T-helper 2 cell treated with Interferon-gamma antibody and Interleukin-4, amounts not matched to agents 100 ng/mL and 5 ng/mL, for 36 hours (primary cell): Measurements from ENCODE around the gene ELOVL3. TPM values are rescaled to one million over a fixed set of nuclear protein-coding genes. Genes with fewer than 3 reads are reported as not detected.
"Not testable (repeated sequence)": the region's sequence is repeated elsewhere in the genome, so short reads cannot be mapped to it uniquely, and the experiment has no call there.

Experiments used
- intact Hi-C: fragments of 100-400 bp; cut with micrococcal nuclease; formaldehyde crosslinking; loops from one replicate; pipeline ENCODE4 v1.15.1; 2023
- total RNA-seq: library from RNA; stranded (reverse); gene quantifications from 2 replicates; pipeline ENCODE4 v1.2.3, GENCODE V29; 2022

The ELOVL3 gene
- not detected in 2 replicates for total RNA-seq

DNA sequence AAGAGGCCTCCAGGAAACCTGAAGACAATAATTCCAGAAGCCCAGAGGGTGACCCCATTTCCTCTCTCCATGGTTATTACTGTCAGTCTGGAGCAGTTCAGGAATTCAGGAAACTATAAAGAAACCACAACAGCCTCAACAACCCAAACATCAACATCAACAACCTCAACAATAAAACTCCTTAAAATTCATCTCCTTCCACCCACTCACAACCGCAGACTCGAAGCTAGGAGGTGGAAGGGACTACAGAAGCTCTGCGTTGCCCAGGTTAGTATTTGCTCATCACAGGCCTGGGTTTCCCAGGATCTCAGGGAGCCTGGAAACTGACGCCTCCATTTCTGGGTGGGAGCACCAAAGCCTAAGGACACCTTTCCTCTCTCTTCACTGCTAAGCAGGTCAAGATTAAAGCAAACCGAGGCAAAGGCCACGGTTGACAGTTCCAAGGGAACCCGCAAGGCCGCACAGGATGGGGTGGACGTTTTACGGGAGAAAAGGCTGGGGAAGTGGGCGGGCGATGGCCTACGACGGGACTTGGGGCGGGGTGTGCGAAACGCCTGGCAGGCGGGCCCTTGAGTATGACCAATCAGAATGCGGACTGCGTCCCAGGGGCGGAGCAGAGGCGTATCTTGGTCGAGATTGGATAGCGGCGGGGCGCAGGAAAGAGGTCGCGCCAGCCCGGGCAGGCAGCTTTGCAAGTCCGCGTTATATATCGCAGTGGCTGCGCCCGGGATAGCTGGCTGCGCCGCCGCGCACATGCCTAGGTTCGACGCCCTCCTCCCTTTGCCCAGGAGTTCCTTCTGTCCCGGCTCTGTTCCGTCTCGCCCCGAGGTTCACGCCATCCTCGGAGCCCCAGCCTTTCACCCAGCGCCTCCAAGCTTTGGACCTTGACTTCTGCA lies at the start of gene ELOVL3:
Gene ELOVL3, plus strand, starts transcription at position 654 of the 896 bp plus-strand sequence. CDS start 250 bp downstream, outside the sequence.
- intact Hi-C loops = loop anchor here (5.0 kb wide), 2 partner anchors 39 to 276 kb away; partner anchors contain the start of genes ACTR1A and SUFU

GRCh38 chr10:102184606-102185005 lies 41.5 kb upstream of the ELOVL3 start:
- intact Hi-C loops = loop anchor here (5.0 kb wide), 1 partner anchor 43 kb away; the partner anchor contains the start of gene ELOVL3

DNA sequence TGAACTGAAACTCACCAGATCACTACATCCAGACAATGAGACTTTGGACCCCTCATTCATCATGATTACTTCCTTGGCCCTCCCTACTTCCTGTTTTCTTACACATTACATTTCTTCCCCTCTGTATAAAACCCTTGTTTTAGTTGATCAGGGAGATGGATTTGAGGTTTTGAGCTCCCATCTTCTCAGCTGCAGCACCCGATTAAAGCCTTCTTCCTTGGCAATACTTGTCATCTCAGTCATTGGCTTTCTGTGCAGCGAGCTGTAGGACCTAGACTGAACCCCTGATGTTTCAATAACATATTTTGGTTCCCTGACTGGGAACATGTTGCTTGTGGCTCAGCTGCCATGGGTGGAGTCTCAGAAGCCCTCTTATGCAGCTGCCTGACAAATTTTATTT lies 40.8 kb upstream of the ELOVL3 start:
- intact Hi-C loops = loop anchor here (5.0 kb wide), 1 partner anchor 42 kb away; the partner anchor contains the start of gene ELOVL3

GRCh38 chr10:102185811-102186527 lies 40.1 kb upstream of the ELOVL3 start:
- intact Hi-C loops = loop anchor here (5.0 kb wide), 1 partner anchor 41 kb away; the partner anchor contains the start of gene ELOVL3

DNA sequence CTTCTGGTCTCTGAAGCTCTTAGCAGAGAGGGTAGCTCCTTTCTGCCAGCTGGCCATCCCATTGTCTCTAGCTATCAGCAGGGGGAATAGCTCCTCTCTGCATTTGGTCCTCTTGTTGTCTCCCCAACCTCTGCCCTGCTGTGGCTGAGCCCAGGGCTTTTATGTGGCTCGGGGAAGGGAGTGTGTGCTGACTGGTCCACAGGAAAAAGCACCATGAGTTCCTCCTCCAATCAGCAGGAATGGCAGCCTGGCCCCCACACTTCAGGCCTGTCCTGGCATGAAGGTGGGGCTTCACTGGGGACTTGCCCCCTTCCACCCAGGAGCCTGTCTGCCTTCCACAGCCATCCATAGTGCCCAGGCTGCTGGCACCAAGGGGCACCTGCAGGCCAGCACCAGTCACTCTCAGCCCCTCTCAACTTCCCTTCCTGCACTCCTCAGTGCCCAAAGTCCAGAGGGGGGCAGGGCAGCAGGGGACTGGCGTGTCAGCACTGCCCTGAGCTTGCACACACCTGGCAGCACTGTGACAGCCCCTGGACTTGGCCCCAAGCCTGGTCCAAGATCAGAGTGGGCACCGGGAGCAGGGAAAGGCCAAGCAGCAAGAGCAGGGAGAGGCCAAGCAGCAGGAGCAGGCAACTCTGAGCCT lies 37.7 kb upstream of the ELOVL3 start:
- intact Hi-C loops = loop anchor here (5.0 kb wide), 1 partner anchor 39 kb away; the partner anchor contains the start of gene ELOVL3

- intact Hi-C loops = loop anchor here (5.0 kb wide), 1 partner anchor 38 kb away; the partner anchor contains the start of gene ELOVL3
Observed at GRCh38 chr10:102188941-102189898, 36.9 kb upstream of the ELOVL3 start.

- intact Hi-C loops = no loop called here
Observed at GRCh38 chr10:102191956-102192355, 34.1 kb upstream of the ELOVL3 start.

DNA sequence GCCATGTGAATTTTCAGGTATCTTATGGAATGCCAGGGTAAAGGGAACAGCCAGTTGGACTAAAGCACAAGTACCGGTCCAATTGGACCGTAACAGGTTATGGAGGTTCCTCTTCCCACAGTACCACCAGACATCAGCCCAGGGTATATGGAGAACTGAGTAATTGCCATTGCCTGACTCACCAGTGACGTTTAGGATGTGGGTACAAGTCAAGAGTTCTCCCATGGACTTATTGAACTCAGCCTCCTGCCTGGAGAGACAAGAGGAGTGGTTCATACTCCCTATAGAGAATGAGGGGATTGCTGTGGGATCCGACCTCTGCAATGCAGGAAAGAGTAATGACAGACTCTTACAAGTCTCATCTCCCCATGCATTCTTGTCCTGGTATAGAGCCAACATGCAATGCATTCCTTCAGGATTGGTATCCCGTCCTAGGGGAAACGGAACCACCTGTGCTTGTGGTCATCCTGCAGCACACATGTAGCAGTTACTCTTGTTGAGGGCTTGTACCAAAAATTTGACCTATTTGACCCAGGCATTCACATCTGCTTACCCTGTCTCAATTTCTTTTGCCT lies 30.7 kb upstream of the ELOVL3 start:
- intact Hi-C loops = no loop called here

- intact Hi-C loops = no loop called here
Observed at GRCh38 chr10:102196893-102197292, 29.2 kb upstream of the ELOVL3 start.

GRCh38 chr10:102198027-102198426 lies 28.1 kb upstream of the ELOVL3 start:
- intact Hi-C loops = no loop called here

DNA sequence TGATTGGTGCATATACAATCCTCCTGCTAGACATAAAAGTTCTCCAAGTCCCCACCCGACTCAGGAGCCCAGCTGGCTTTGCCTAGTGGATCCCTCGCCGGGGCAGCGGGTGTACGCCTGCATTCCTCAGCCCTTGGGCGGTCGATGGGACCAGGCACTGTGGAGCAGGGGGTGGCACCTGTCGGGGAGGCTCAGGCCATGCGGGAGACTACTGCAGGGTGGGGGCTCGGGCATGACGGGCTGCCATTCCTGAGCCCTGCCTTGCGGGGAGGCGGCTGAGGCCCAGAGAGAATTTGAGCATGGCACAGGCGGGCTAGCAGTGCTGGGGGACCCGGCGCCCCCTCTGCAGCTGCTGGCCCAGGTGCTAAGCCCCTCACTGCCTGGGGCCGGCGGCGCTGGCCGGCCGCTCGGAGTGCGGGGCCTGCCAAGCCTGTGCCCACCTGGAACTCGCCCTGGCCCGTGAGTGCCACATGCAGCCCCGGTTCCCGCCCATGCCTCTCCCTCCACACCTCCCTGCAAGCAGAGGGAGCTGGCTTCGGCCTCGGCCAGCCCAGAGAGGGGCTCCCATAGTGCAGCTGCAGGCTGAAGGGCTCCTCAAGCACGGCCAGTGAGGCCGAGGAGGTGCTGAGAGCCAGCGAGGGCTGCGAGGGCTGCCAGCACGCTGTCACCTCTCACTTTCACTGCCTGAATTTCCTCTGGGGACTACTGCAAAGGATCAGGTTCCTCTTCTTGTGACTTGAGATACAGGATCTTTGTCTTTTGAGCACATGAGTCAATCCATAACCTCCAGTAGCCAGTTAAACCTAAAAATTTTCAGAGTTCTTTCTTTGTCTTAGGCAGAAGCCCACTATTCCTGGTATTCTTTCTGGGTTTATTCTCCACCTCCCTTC lies 25.1 kb upstream of the ELOVL3 start:
- intact Hi-C loops = no loop called here

DNA sequence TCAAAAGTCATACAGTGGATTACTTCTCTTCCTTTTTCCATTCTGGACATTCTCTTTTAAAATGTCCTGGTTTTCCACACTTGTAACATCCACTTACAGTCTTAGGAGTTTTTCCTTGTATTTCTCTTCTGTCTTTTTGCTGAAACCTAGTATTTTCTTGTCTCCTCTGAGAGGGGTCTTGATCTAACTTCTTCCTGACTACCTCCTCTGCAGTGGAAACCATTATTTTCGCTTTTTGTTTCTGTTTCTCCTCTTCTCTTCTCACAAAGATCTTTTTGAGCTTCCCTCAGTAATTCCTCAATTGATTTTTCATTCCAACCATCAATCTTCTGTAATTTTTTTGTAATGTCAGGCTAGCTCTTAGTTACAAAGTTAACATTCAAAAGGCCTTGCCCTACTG lies 23.7 kb upstream of the ELOVL3 start:
- intact Hi-C loops = no loop called here

DNA sequence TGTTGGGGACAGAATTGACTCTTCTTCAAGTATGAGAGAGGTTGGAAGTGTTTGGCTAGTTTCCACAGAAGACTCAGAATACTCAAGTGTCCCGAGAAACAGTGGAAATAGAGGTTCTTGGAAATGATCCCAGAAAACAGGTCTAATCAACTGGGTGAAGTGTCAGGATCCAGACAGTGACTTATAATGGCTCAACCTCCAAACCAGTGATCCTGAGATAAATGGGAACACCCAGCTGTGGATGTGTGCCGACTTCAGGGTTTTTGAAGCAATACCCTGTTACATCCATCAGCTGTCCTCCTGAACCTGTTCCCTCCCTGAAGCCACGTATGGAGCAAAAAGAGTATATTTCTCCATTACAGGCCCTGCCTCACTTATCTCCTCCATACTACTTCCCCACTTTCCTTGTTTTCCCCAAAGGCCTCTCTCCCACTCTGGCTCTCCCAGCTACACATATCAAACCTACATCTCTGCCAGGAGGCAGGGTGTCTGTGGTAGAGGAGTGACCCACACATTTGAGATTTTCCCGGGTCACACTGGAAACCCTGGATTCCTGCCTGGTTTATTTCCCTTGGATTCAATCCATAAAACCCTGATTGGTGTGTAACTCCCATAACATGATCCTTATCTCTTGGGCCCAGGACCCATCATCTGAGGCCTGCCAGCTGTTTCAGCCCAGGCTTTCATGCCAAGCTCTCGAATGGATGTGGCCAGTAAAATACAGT lies 17.6 kb upstream of the ELOVL3 start:
- intact Hi-C loops = no loop called here

- intact Hi-C loops = no loop called here
Observed at GRCh38 chr10:102211615-102212299, 14.3 kb upstream of the ELOVL3 start.

- intact Hi-C loops = not testable (repeated sequence)
Observed at GRCh38 chr10:102213599-102213998, 12.5 kb upstream of the ELOVL3 start.

GRCh38 chr10:102219370-102219769 lies 6.7 kb upstream of the ELOVL3 start:
- intact Hi-C loops = no loop called here

DNA sequence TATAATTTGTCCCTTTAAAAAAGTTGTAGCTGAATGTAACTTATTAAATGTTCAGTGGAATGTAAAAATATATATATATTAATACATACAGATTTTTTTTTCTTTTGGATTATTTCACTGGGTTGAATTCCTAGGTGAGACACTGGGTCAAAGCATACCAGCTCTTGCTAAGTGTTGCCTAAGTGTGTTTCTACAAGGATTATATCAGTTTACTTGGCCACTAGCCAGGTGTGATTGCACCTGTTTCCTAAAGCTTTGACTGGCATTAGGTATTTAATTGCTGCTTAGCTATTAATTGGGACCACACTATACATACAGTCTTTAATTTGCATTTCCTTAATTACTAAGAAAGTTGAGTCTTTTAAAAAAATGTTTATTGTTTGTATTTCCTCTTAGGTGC lies 5.5 kb upstream of the ELOVL3 start:
- intact Hi-C loops = no loop called here

- intact Hi-C loops = no loop called here
Observed at GRCh38 chr10:102222797-102223196, 3.3 kb upstream of the ELOVL3 start.
